ENCODE measurements around the gene CEP20.

- TF ChIP-seq EZH2 (optimal IDR thresholded peaks at IDR 0.05; ENCODE audit: low read depth, low read length) (no peak), CTCF (IDR thresholded peaks at IDR 0.05; ENCODE audit: low read length) (no peak), EZH2phosphoT487 (IDR thresholded peaks at IDR 0.05; ENCODE audit: low read length) (no peak)
These were observed 11.9 kb downstream of the CEP20 start for GRCh38 chr16:15876503-15876902.

Data from MM.1S (cell line).